ENCODE data around the gene ALDH9A1.
A peak's percentile ranks its signal among the peaks of the same experiment; 100 is the strongest.
"Not testable (repeated sequence)": the region's sequence is repeated elsewhere in the genome, so short reads cannot be mapped to it uniquely, and the experiment has no call there.

Gene ALDH9A1

GRCh38 chr1:165697881-165698760 lies at the start of gene ALDH9A1:
TSS of gene ALDH9A1 (minus strand) at chr1:165698562. CDS start at chr1:165698558, 4 bp downstream.
- peak; percentile 84 for DNase-seq (ENCODE audit: low spot score)

GRCh38 chr1:165747632-165748447 lies 49.5 kb upstream of the ALDH9A1 start:
- no peak for DNase-seq (ENCODE audit: low spot score)

- not testable (repeated sequence) for DNase-seq (ENCODE audit: low spot score)
Measured at GRCh38 chr1:165744913-165745312, 46.6 kb upstream of the ALDH9A1 start.

GRCh38 chr1:165742194-165742593 lies 43.8 kb upstream of the ALDH9A1 start:
- DNase-seq (ENCODE audit: low spot score) = no peak

- DNase-seq (ENCODE audit: low spot score) = no peak
Measured at GRCh38 chr1:165738794-165739193, 40.4 kb upstream of the ALDH9A1 start.

GRCh38 chr1:165737196-165737595 lies 38.8 kb upstream of the ALDH9A1 start:
- no peak for DNase-seq (ENCODE audit: low spot score)

GRCh38 chr1:165734906-165735305 lies 36.5 kb upstream of the ALDH9A1 start:
- no peak for DNase-seq (ENCODE audit: low spot score)

- no peak for DNase-seq (ENCODE audit: low spot score)
Measured at GRCh38 chr1:165726841-165727240, 28.5 kb upstream of the ALDH9A1 start.

GRCh38 chr1:165726169-165726568 lies 27.8 kb upstream of the ALDH9A1 start:
- DNase-seq (ENCODE audit: low spot score) = no peak

- peak; percentile 35 for DNase-seq (ENCODE audit: low spot score)
Measured at GRCh38 chr1:165717918-165718515, 19.7 kb upstream of the ALDH9A1 start.

GRCh38 chr1:165716265-165717051 lies 18.1 kb upstream of the ALDH9A1 start:
- not testable (repeated sequence) for DNase-seq (ENCODE audit: low spot score)

GRCh38 chr1:165712764-165713163 lies 14.4 kb upstream of the ALDH9A1 start:
- no peak for DNase-seq (ENCODE audit: low spot score)

- no peak for DNase-seq (ENCODE audit: low spot score)
Measured at GRCh38 chr1:165707984-165708706, 9.8 kb upstream of the ALDH9A1 start.

GRCh38 chr1:165703648-165704047 lies 5.3 kb upstream of the ALDH9A1 start:
- DNase-seq (ENCODE audit: low spot score) = no peak

- DNase-seq (ENCODE audit: low spot score) = not testable (repeated sequence)
Measured at GRCh38 chr1:165701922-165702321, 3.6 kb upstream of the ALDH9A1 start.

GRCh38 chr1:165699577-165699976 lies 1.2 kb upstream of the ALDH9A1 start:
- DNase-seq (ENCODE audit: low spot score) = no peak

- no peak for DNase-seq (ENCODE audit: low spot score)
Measured at GRCh38 chr1:165698761-165699052, 345 bp upstream of the ALDH9A1 start.

GRCh38 chr1:165697491-165697880 lies 876 bp downstream of the ALDH9A1 start:
- no peak for DNase-seq (ENCODE audit: low spot score)

- DNase-seq (ENCODE audit: low spot score) = no peak
Measured at GRCh38 chr1:165696625-165697100, 1.7 kb downstream of the ALDH9A1 start.

- DNase-seq (ENCODE audit: low spot score) = no peak
Measured at GRCh38 chr1:165695031-165695430, 3.3 kb downstream of the ALDH9A1 start.

GRCh38 chr1:165688046-165688445 lies 10.3 kb downstream of the ALDH9A1 start:
- no peak for DNase-seq (ENCODE audit: low spot score)
